ENCODE data around the gene EPB41L4A. TPM values are rescaled to one million over a fixed set of nuclear protein-coding genes. Genes with fewer than 3 reads are reported as not detected.

The EPB41L4A gene
- total RNA-seq, 1 donor from 2014 or later = 61.9 TPM

DNA sequence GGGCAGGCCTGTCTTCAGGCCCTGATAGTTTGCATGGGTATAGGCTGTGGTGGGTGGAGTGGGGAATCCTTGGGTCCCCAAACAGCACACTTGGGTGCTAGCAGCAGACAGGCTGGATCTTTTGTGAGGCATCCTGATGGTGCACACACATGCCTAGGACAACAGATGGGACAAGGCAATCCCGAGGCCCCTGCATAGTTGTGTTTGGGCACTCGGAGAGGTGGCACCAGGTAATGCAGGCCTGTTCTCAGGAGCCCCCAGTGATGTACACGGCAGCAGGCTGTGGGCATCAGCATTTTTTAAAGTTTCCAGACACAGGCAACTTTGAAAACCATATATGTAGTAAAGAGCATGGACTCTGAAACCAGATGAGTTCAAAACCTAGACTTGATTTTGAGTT lies 65.4 kb downstream of the EPB41L4A start:
- DNase-seq (ENCODE audit: low spot score) = no peak

GRCh38 chr5:112351225-112351624 lies 67.9 kb downstream of the EPB41L4A start:
- no peak for DNase-seq (ENCODE audit: low spot score)

GRCh38 chr5:112350626-112351025 lies 68.5 kb downstream of the EPB41L4A start:
- DNase-seq (ENCODE audit: low spot score) = no peak

GRCh38 chr5:112349371-112349770 lies 69.7 kb downstream of the EPB41L4A start:
- no peak for DNase-seq (ENCODE audit: low spot score)

GRCh38 chr5:112348915-112349314 lies 70.2 kb downstream of the EPB41L4A start:
- no peak for DNase-seq (ENCODE audit: low spot score)

GRCh38 chr5:112348387-112348786 lies 70.7 kb downstream of the EPB41L4A start:
- DNase-seq (ENCODE audit: low spot score) = no peak

DNA sequence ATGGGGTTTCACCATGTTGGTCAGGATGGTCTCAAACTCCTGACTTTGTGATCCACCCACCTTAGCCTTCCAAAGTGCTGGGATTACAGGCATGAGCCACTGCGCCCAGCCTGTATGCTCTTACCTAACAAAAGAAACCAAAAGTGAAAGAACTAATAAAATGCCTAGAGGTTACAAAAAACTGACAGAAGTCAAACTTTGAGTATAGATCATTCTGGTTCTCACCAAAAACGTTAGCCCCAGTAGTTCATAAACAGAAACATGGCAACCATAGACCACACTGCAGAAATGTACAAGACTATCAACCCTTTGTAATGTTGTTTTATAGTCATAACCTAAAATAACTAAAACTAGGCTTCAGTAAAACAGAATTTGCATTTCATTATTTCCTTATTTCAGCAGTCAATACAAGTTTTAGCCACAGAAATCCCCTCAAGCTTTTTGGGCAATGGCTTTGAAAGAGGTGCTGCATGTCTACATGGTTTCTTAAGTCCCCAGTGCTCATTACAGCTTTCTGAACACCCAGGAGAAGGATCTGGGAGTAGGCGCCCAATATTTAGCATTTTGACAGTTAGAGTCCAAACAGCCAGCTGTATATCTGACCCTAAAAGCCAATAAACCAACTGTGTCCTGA lies 72.5 kb downstream of the EPB41L4A start:
- no peak for DNase-seq (ENCODE audit: low spot score)

DNA sequence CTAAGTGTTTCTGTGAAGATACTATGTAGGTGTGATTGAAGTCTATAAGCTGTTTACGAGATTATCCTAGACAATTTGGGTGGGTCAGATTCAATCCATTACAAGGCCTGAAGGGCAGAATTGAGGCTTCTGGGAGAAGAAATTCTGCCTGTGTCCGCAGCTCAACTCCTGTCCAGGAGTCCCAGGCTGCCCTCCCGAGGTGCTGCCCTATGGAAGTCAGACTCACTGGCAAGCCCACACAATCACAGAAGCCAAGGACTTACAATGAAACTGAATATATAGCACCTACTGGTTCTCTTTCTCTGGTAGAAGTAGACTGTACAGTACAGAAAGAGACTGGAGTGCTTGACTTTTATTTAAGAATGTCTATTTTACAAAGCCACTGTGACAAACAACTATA lies 74.5 kb downstream of the EPB41L4A start:
- no peak for DNase-seq (ENCODE audit: low spot score)

- no peak for DNase-seq (ENCODE audit: low spot score)
These were observed 76.7 kb downstream of the EPB41L4A start for GRCh38 chr5:112342389-112342788.

GRCh38 chr5:112339761-112340160 lies 79.3 kb downstream of the EPB41L4A start:
- DNase-seq (ENCODE audit: low spot score) = peak; percentile 17

DNA sequence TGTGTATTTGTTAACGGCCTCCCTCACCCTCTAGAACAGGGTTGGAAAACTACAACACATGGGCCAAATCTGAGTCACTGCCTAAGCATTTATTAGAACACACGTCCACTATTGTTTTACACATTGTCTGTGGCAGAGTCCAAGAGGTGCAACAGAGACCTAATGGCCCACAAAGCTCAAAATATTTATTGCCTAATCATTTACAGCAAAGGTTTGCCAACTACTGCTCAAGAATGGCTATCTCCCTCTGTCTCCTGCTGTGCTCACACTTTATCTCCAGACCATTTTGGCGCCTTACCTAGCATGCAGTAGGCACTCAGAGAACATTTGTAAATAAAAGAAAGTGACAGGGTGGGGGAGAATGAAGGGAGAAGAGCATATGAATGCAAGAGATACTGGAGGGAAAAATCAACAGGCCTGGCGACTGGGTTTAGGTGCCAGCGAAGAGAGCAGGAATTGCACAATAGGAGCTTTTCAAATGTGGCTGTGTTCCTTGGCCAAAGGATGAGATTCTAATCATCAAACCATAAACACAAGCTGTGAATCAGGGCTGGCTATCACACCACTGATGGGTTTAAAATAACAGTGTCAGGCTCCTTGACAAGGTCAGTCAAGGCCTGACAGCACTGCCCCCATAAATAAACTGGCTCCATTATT lies 80.3 kb downstream of the EPB41L4A start:
- peak; percentile 64 for DNase-seq (ENCODE audit: low spot score)

DNA sequence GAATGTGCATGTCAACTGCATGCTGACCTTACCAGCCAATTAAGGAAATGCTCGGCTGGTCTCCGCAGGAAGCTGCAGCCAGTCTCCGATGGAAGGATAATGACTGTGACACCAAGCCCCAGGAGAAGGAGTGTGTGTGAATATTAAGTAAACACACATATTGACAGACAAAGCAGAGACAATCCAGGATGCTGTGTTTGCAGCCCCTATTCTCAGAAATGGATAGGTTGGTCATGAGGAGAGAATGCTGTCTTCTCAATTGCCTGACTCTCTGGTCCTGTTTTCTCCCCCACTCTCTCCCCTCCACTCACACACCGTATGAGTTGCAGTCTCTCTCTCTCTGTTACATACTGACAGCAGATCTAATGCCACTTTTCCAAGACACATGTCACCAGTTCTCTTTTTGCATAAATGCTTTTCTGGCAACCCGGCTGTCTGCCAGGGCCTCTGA lies 85.7 kb downstream of the EPB41L4A start:
- DNase-seq (ENCODE audit: low spot score) = no peak

- DNase-seq (ENCODE audit: low spot score) = no peak
These were observed 87.2 kb downstream of the EPB41L4A start for GRCh38 chr5:112331892-112332291.

DNA sequence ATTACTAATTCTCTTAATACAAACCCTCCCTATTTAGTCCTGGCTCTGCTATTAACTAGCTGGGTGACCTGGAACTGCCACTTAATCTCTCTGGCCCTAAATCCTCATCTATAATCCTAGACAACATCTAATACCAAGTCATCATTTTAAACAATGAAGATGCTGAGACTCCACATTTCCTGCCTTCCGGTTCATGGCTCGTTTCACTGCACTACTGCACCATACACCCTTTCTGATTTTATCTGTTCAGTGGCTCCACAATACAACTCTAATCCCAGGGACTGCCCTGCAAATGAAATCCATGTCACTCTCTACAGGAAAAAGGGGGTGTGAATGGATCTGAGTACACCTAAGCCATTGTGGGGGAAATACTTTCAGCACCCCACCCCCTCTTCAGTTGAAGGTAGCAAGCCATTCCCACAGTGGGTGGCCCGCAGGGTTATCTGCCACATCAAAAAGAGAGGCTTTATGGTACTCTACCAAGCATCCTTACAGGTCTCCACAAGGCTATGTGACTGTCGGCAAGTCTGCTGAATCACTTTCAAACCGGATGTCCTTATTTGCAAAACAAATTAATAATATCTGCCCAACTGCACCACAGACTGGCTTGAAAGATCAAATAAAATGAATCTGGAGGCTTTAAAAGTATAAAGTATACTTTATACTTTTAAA lies 89.5 kb downstream of the EPB41L4A start:
- DNase-seq (ENCODE audit: low spot score) = no peak

GRCh38 chr5:112323166-112323565 lies 95.9 kb downstream of the EPB41L4A start:
- no peak for DNase-seq (ENCODE audit: low spot score)

DNA sequence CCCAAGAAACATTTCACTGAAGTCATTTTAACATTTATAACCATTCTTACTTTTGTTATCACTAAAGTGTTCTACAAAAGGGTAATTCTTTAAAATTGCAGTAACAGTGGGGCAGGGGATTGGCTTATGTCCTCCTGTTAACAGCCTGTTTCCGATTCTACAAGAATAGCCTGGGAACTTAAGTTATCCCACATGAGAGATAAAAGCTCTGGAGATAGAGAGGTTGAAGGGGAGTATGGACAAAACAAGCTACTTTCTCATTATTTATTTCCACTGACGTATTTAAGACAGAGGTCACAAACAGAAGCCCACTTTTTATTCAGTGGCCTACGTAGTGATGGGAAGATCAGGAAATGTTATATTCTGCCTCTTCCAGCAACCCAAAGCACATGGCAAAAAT lies 98.7 kb downstream of the EPB41L4A start:
- no peak for DNase-seq (ENCODE audit: low spot score)

DNA sequence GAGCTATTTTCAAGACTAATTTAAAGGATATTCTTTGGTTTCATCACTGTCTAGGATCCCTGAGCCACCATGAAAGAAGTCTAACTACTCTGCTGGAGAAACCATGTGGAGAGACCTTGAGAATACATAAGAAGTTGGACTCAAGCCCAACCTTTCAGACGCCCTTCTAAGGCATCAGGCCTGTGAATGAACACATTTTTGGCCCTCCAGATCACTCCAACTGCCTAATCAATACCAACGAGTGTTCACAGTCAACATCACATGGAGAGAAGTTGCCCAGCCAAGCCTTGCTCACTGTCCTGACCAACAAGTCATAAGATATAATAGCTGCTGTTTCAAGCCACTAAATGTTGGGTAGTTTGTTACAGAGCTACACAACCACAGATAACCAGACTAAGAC lies 100.7 kb downstream of the EPB41L4A start:
- peak; percentile 56 for DNase-seq (ENCODE audit: low spot score)

- no peak for DNase-seq (ENCODE audit: low spot score)
These were observed 101.2 kb downstream of the EPB41L4A start for GRCh38 chr5:112317866-112318265.

- DNase-seq (ENCODE audit: low spot score) = peak; percentile 74
These were observed 102.3 kb downstream of the EPB41L4A start for GRCh38 chr5:112316731-112317130.

DNA sequence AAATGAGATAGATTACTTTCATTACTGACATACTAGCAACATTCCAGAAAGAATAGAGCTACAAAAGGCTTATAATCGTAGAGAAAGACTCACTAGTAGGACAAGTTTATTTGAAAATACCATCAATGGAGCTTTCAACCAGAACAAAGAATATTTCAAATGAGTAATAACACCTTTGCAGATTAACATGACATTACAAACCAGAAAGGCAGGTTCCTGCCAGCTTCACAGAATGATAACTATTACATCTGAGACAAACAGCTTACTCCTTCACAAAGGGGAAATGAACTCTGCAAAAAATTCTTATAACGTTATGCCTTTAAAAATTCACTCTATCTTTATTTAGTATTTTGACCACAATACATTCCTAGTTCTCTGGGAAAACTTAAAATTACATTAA lies 103.1 kb downstream of the EPB41L4A start:
- no peak for DNase-seq (ENCODE audit: low spot score)

GRCh38 chr5:112312295-112313275 lies 106.5 kb downstream of the EPB41L4A start:
- no peak for DNase-seq (ENCODE audit: low spot score)

DNA sequence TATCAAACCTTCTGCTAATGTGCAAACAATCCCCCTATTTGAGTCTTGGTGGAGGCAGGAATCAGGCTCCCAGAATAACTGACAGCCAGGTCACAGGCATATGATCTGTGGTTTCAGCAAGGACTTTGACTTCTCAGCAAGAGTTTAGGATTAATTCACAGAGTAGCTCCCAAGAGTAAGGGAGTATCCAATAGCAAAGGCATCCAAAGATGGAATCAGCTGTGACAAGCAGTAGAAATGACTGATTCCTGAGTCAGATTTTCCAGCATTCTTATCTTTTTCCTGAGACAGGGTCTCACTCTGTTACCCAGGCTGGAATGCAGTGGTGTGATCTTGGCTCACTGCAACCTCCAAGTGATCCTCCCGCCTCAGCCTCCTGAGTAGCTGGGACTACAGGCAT lies 108.3 kb downstream of the EPB41L4A start:
- DNase-seq (ENCODE audit: low spot score) = no peak

Measured in mucosa of gallbladder (tissue), 1 donor.